Keratinocyte (primary cell): ENCODE results near the gene ANAPC16.

Source experiments
- EZH2 ChIP-seq: IDR thresholded peaks from one replicate; pipeline ENCODE4 v1.6.1; 2012; ENCODE audit warnings: inconsistent platforms, mild to moderate bottlenecking, low read length, moderate library complexity
- TF ChIP-seq, protein P1 (sequence below), 3 experiments: IDR thresholded peaks in 1 of 3; conservative IDR thresholded peaks in 1 of 3; optimal IDR thresholded peaks in 1 of 3; 2 replicates in 2 of 3; 3 replicates in 1 of 3; pipeline versions ENCODE3 to v1.5.1; 2011; ENCODE audit warnings: low read length in 3 of 3, mild to moderate bottlenecking in 3 of 3, moderate library complexity in 2 of 3, control low read depth in 1 of 3, inconsistent platforms in 1 of 3; ENCODE audit not compliant: insufficient read depth in 2 of 3; ENCODE audit errors: extremely low read depth in 1 of 3

DNA sequence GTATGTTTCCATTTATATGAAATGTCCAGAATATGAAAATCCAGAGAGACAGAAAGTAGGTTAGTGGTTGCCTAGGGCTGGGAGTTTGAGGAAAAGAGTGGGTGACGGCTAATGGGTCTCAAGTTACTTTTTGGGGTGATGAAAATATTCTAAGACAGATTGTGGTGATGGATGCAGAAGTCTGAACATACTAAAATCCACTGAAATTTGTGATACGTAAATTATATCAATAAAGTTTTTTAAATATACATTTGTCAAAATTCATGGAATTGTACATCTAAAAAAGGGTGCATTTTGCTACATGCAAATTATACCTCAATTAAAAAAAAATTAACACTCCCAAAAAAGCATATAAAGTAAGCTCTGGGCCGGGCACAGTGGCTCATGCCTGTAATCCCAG is 67.3 kb downstream of the ANAPC16 start:
- TF ChIP-seq, protein P1, sequence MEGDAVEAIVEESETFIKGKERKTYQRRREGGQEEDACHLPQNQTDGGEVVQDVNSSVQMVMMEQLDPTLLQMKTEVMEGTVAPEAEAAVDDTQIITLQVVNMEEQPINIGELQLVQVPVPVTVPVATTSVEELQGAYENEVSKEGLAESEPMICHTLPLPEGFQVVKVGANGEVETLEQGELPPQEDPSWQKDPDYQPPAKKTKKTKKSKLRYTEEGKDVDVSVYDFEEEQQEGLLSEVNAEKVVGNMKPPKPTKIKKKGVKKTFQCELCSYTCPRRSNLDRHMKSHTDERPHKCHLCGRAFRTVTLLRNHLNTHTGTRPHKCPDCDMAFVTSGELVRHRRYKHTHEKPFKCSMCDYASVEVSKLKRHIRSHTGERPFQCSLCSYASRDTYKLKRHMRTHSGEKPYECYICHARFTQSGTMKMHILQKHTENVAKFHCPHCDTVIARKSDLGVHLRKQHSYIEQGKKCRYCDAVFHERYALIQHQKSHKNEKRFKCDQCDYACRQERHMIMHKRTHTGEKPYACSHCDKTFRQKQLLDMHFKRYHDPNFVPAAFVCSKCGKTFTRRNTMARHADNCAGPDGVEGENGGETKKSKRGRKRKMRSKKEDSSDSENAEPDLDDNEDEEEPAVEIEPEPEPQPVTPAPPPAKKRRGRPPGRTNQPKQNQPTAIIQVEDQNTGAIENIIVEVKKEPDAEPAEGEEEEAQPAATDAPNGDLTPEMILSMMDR (optimal IDR thresholded peaks at IDR 0.05 in 1 of 3, IDR thresholded peaks at IDR 0.05 in 1 of 3, conservative IDR thresholded peaks at IDR 0.05 in 1 of 3; ENCODE audit: extremely low read depth in 1 of 3, insufficient read depth in 2 of 3, low read length in 3 of 3): no peak
- TF ChIP-seq EZH2: no peak
